Kidney epithelial cell (primary cell): Measurements from ENCODE around the gene MGAT2. TPM values are rescaled to one million over a fixed set of nuclear protein-coding genes. Genes with fewer than 3 reads are reported as not detected.
"Not testable (repeated sequence)": the region's sequence is repeated elsewhere in the genome, so short reads cannot be mapped to it uniquely, and the experiment has no call there.

ENCODE experiments used
- DNase-seq: peaks from one replicate; pipeline ENCODE4 v3.0.0-alpha.2; 2010; ENCODE audit warnings: low read depth
- H3K27me3 ChIP-seq: 2 replicates; pipeline ENCODE4 v1.6.0; 2011; ENCODE audit warnings: low read length; ENCODE audit not compliant: control insufficient read depth, insufficient read depth
- H3K36me3 ChIP-seq: 2 replicates; pipeline ENCODE4 v1.5.1; 2011; ENCODE audit warnings: low read length; ENCODE audit not compliant: control insufficient read depth, insufficient read depth
- H3K4me3 ChIP-seq: 2 replicates; pipeline ENCODE4 v1.5.1; 2011; ENCODE audit warnings: low read depth, mild to moderate bottlenecking, control low read depth, low read length
- total RNA-seq: library from RNA; depleted of rRNA; stranded (reverse); fragments of >200 nt; gene quantifications from 2 replicates; pipeline ENCODE4 v1.2.3, GENCODE V29; 2015
- TF ChIP-seq, protein P1 (sequence below): IDR thresholded peaks from 2 replicates; pipeline ENCODE4 v1.5.1; 2011; ENCODE audit warnings: mild to moderate bottlenecking, moderate library complexity, low read length, control low read depth, inconsistent platforms; ENCODE audit not compliant: insufficient read depth, poor library complexity, severe bottlenecking

Gene MGAT2
- total RNA-seq, 1 donor from 2014 or later = 45.2 TPM

DNA sequence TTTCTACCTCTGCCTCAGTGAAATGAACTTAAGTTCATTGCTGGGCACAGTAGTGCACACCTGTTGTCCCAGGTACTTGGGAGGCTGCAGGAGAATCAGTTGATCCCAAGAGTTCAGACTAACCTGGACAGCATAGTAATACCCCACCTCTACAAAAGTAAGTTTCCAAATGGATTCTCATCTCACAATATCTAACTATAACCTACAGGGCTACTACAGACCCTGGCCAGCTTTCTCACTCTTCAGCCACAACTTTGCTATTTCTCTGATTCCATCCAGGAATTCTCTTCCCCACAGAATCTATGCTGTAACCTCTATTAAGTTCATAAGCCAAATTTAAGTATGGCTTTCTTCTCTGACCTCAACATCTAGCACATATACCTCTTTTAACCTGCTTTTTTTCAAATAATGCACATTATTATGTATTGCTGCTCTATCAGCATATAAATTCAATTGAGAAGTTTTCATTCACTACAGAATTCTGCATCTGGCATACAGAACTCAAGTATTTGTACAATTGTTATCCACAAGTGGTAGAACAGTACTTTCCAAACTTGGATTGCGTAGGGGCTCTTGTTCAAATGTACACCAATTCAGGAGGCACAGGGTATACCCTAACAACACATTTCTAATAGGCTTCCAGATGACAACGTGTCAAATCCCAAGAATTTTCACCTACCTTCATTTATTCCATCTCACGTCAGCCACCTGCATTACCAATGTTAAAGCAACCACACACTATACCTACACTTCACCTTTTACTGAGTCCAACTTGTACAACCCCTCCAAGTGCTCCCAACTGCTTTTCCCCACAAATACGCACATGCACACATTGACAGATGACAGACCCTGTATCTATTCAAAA, 38.3 kb upstream of the MGAT2 start:
- H3K27me3 ChIP-seq = no peaks in the 10 kb centered on the region
- H3K4me3 ChIP-seq = no peak overlapping the region
- DNase-seq = no peak
- TF ChIP-seq, protein P1, sequence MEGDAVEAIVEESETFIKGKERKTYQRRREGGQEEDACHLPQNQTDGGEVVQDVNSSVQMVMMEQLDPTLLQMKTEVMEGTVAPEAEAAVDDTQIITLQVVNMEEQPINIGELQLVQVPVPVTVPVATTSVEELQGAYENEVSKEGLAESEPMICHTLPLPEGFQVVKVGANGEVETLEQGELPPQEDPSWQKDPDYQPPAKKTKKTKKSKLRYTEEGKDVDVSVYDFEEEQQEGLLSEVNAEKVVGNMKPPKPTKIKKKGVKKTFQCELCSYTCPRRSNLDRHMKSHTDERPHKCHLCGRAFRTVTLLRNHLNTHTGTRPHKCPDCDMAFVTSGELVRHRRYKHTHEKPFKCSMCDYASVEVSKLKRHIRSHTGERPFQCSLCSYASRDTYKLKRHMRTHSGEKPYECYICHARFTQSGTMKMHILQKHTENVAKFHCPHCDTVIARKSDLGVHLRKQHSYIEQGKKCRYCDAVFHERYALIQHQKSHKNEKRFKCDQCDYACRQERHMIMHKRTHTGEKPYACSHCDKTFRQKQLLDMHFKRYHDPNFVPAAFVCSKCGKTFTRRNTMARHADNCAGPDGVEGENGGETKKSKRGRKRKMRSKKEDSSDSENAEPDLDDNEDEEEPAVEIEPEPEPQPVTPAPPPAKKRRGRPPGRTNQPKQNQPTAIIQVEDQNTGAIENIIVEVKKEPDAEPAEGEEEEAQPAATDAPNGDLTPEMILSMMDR = no peak
- H3K36me3 ChIP-seq = no peaks in the 10 kb centered on the region

- TF ChIP-seq, protein P1 = no peak
- no peaks in the 10 kb centered on the region for H3K27me3 ChIP-seq
- no peak for DNase-seq
- no peak overlapping the region for H3K4me3 ChIP-seq
- no peaks in the 10 kb centered on the region for H3K36me3 ChIP-seq
These were observed 37.0 kb upstream of the MGAT2 start for GRCh38 chr14:49583629-49584028.

DNA sequence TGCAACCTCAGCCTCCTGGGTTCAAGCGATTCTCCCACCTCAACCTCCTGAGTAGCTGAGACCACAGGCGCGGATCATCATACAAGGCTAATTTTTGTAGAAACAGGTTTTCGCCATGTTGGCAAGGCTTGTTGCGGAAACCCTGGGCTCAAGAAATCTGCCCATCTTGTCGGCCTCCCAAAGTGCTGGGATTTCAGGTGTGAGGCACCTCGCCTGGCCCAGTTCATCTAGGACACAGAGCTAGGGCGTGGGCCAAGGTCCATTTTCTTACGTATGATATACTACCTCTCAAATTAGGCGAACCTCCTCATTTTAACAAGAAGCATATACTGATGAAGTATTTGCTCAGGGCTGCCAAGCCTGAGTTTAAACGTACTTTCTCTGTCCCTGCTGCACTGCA, 36.5 kb upstream of the MGAT2 start:
- Histone ChIP-seq H3K4me3 (no peak overlapping the region), H3K36me3 (no peaks in the 10 kb centered on the region), H3K27me3 (no peaks in the 10 kb centered on the region)
- no peak for DNase-seq
- TF ChIP-seq, protein P1 = no peak

GRCh38 chr14:49584981-49585640, 35.5 kb upstream of the MGAT2 start:
- not testable (repeated sequence) for DNase-seq, H3K27me3 ChIP-seq, H3K36me3 ChIP-seq
- peak overlapping the region; percentile 80 for H3K4me3 ChIP-seq

GRCh38 chr14:49585803-49586672, 34.6 kb upstream of the MGAT2 start, which contains the start of gene RPS29:
TSS of gene RPS29 (minus strand) at chr14:49586380. CDS start at chr14:49586346, 34 bp downstream.
- Histone ChIP-seq H3K4me3 (peak within 1 kb of the TSS; percentile 80), H3K27me3 (no peaks in the 10 kb centered on the region), H3K36me3 (no peaks in the 10 kb centered on the region)
- DNase-seq = peak; percentile 93
- TF ChIP-seq, protein P1 = no peak
